ENCODE results near the gene RGS6. TPM values are rescaled to one million over a fixed set of nuclear protein-coding genes. Genes with fewer than 3 reads are reported as not detected.

RGS6 gene
- total RNA-seq, 1 experiment from 2014 or later, result not detected

- DNase-seq (no peak), ATAC-seq (no peak)
- intact Hi-C loops (cut with micrococcal nuclease), result no loop called here
- peaks cover 40% of the 10 kb centered on the region for H3K27me3 ChIP-seq (ENCODE audit: low read length)
- H3K9me2 ChIP-seq (replicated peaks; ENCODE audit: low read length), result no peaks in the 10 kb centered on the region
- POLR2A ChIA-PET (ENCODE audit: unreplicated experiment), result no interaction called here
- H3K4me2 ChIP-seq (ENCODE audit: low read length), result no peak overlapping the region
- H3K27ac ChIP-seq (ENCODE audit: low read length), result no peak overlapping the region
- H4K20me1 ChIP-seq (ENCODE audit: low read length), result no peaks in the 10 kb centered on the region
- no peak overlapping the region for H3K4me3 ChIP-seq (ENCODE audit: low read length)
- H3K79me2 ChIP-seq (ENCODE audit: low read length), result no peaks in the 10 kb centered on the region
- TF ChIP-seq EZH2phosphoT487 (IDR thresholded peaks at IDR 0.05; ENCODE audit: borderline replicate concordance, low read length), result no peak
- TF ChIP-seq, protein P1, sequence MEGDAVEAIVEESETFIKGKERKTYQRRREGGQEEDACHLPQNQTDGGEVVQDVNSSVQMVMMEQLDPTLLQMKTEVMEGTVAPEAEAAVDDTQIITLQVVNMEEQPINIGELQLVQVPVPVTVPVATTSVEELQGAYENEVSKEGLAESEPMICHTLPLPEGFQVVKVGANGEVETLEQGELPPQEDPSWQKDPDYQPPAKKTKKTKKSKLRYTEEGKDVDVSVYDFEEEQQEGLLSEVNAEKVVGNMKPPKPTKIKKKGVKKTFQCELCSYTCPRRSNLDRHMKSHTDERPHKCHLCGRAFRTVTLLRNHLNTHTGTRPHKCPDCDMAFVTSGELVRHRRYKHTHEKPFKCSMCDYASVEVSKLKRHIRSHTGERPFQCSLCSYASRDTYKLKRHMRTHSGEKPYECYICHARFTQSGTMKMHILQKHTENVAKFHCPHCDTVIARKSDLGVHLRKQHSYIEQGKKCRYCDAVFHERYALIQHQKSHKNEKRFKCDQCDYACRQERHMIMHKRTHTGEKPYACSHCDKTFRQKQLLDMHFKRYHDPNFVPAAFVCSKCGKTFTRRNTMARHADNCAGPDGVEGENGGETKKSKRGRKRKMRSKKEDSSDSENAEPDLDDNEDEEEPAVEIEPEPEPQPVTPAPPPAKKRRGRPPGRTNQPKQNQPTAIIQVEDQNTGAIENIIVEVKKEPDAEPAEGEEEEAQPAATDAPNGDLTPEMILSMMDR (conservative IDR thresholded peaks at IDR 0.05; ENCODE audit: low read depth, low read length), result no peak
- no peak for TF ChIP-seq EZH2 (IDR thresholded peaks at IDR 0.05; ENCODE audit: low read length, unreplicated experiment)
- no TSS peak for BruUV-seq (replicated peaks)
- no peaks in the 10 kb centered on the region for H3K36me3 ChIP-seq (ENCODE audit: low read depth, low read length)
- CTCF ChIA-PET, result no interaction called here
- H2AFZ ChIP-seq (ENCODE audit: low read length), result no peak overlapping the region
- H3F3A ChIP-seq (ENCODE audit: low read length, unreplicated experiment), result no peaks in the 10 kb centered on the region
- no peaks in the 10 kb centered on the region for H3K4me1 ChIP-seq (ENCODE audit: insufficient read depth, low read length)
- H3K9me3 ChIP-seq (ENCODE audit: low read length), result no peaks in the 10 kb centered on the region
- H3K9ac ChIP-seq (ENCODE audit: low read length), result no peak overlapping the region
Observed at GRCh38 chr14:72341686-72342085, 409.5 kb downstream of the RGS6 start.

DNA sequence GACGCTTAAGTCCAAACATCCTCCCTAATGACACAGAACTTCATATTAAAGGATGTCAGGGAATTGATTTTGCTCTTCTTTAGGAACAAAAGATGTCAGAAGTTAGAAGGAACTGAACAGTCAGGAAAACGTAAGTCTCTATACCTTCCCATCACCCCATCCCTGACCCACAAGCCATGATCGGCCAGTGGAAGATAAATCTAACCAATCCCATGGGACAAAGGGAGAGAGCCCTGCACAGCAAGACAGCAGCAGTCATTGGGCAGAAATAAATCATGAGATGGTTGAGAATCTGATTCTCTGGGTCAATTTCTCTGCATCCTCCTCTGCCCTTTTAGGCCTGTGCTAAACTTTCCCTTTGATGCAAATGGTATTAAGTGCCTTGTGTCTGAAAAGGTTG lies 414.9 kb downstream of the RGS6 start:
- POLR2A ChIA-PET (ENCODE audit: unreplicated experiment), result no interaction called here
- Histone ChIP-seq H3K9ac (ENCODE audit: low read length) (no peak overlapping the region), H3K36me3 (ENCODE audit: low read depth, low read length) (no peaks in the 10 kb centered on the region), H3K4me3 (ENCODE audit: low read length) (no peak overlapping the region), H3K9me2 (replicated peaks; ENCODE audit: low read length) (no peaks in the 10 kb centered on the region), H3K9me3 (ENCODE audit: low read length) (no peaks in the 10 kb centered on the region), H3K27me3 (ENCODE audit: low read length) (peaks cover 62% of the 10 kb centered on the region), H3F3A (ENCODE audit: low read length, unreplicated experiment) (no peaks in the 10 kb centered on the region), H2AFZ (ENCODE audit: low read length) (no peak overlapping the region), H3K4me2 (ENCODE audit: low read length) (no peak overlapping the region), H3K27ac (ENCODE audit: low read length) (no peak overlapping the region), H4K20me1 (ENCODE audit: low read length) (no peaks in the 10 kb centered on the region), H3K79me2 (ENCODE audit: low read length) (no peaks in the 10 kb centered on the region), H3K4me1 (ENCODE audit: insufficient read depth, low read length) (no peaks in the 10 kb centered on the region)
- DNase-seq (no peak), ATAC-seq (no peak)
- TF ChIP-seq EZH2phosphoT487 (IDR thresholded peaks at IDR 0.05; ENCODE audit: borderline replicate concordance, low read length) (no peak), EZH2 (IDR thresholded peaks at IDR 0.05; ENCODE audit: low read length, unreplicated experiment) (no peak)
- TF ChIP-seq, protein P1 (conservative IDR thresholded peaks at IDR 0.05; ENCODE audit: low read depth, low read length), result no peak
- intact Hi-C loops (cut with micrococcal nuclease), result no loop called here
- CTCF ChIA-PET, result interaction anchor here (0.6 kb wide), 1 partner anchor 32 kb away, joined by 5 read pairs; no protein-coding TSS in a partner anchor
- no TSS peak for BruUV-seq (replicated peaks)

DNA sequence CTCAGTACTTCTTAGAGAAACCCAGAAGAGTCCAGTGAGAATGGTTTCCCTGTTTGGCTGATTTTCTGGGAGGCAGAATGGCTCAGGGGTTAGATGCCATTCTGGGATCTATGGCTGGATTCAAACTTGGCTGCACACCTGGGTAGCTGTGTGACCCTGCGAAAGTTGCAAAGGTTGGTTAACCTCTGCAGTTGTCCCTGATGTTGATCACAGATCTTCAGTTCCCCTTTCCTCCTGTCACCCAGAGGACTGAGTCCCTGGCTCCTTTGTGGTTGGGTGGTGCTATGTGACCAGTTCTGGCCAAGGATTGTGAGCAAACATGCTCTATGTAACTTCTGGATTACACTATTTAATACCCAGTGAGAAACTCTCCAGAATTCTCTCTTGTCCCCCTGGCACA lies 418.0 kb downstream of the RGS6 start:
- Histone ChIP-seq H3F3A (ENCODE audit: low read length, unreplicated experiment) (no peaks in the 10 kb centered on the region), H3K9me2 (replicated peaks; ENCODE audit: low read length) (no peaks in the 10 kb centered on the region), H3K4me3 (ENCODE audit: low read length) (no peak overlapping the region), H3K9me3 (ENCODE audit: low read length) (no peaks in the 10 kb centered on the region), H3K36me3 (ENCODE audit: low read depth, low read length) (no peaks in the 10 kb centered on the region), H4K20me1 (ENCODE audit: low read length) (no peaks in the 10 kb centered on the region), H3K27ac (ENCODE audit: low read length) (no peak overlapping the region), H3K79me2 (ENCODE audit: low read length) (no peaks in the 10 kb centered on the region), H3K9ac (ENCODE audit: low read length) (no peak overlapping the region), H2AFZ (ENCODE audit: low read length) (no peak overlapping the region), H3K4me2 (ENCODE audit: low read length) (no peak overlapping the region), H3K27me3 (ENCODE audit: low read length) (peaks cover 44% of the 10 kb centered on the region), H3K4me1 (ENCODE audit: insufficient read depth, low read length) (no peaks in the 10 kb centered on the region)
- ChIA-PET CTCF (no interaction called here), POLR2A (ENCODE audit: unreplicated experiment) (no interaction called here)
- DNase-seq (no peak), ATAC-seq (no peak)
- no peak for TF ChIP-seq EZH2phosphoT487 (IDR thresholded peaks at IDR 0.05; ENCODE audit: borderline replicate concordance, low read length)
- TF ChIP-seq, protein P1 (conservative IDR thresholded peaks at IDR 0.05; ENCODE audit: low read depth, low read length), result no peak
- no peak for TF ChIP-seq EZH2 (IDR thresholded peaks at IDR 0.05; ENCODE audit: low read length, unreplicated experiment)
- BruUV-seq (replicated peaks), result no TSS peak
- intact Hi-C loops (cut with micrococcal nuclease), result no loop called here
